Measurements from ENCODE around the gene SEMA3D.

SEMA3D gene

GRCh38 chr7:85065306-85065705 lies 121.5 kb downstream of the SEMA3D start:
- no peak for DNase-seq (ENCODE audit: low spot score)
- TF ChIP-seq CTCF (IDR thresholded peaks at IDR 0.05; ENCODE audit: extremely low read depth, missing control alignments): no peak

GRCh38 chr7:85062651-85063050 lies 124.2 kb downstream of the SEMA3D start:
- no peak for TF ChIP-seq CTCF (IDR thresholded peaks at IDR 0.05; ENCODE audit: extremely low read depth, missing control alignments)
- DNase-seq (ENCODE audit: low spot score): no peak

- DNase-seq (ENCODE audit: low spot score): no peak
- TF ChIP-seq CTCF (IDR thresholded peaks at IDR 0.05; ENCODE audit: extremely low read depth, missing control alignments): no peak
Measured at GRCh38 chr7:85061456-85061855, 125.4 kb downstream of the SEMA3D start.

- DNase-seq (ENCODE audit: low spot score): no peak
Measured at GRCh38 chr7:85060696-85061095, 126.2 kb downstream of the SEMA3D start.

GRCh38 chr7:85055906-85056305 lies 130.9 kb downstream of the SEMA3D start:
- no peak for DNase-seq (ENCODE audit: low spot score)
- TF ChIP-seq CTCF (IDR thresholded peaks at IDR 0.05; ENCODE audit: extremely low read depth, missing control alignments): no peak

More at GRCh38 chr7:85060696-85061095, 126.2 kb downstream of the SEMA3D start:
- no peak for TF ChIP-seq CTCF (IDR thresholded peaks at IDR 0.05; ENCODE audit: extremely low read depth, missing control alignments)

GRCh38 chr7:85055196-85055595 lies 131.7 kb downstream of the SEMA3D start:
- TF ChIP-seq CTCF (IDR thresholded peaks at IDR 0.05; ENCODE audit: extremely low read depth, missing control alignments): no peak
- DNase-seq (ENCODE audit: low spot score): no peak

- no peak for TF ChIP-seq CTCF (IDR thresholded peaks at IDR 0.05; ENCODE audit: extremely low read depth, missing control alignments)
- DNase-seq (ENCODE audit: low spot score): no peak
Measured at GRCh38 chr7:85054306-85054705, 132.6 kb downstream of the SEMA3D start.
